GM23338 (cell line): ENCODE data around the gene NEURL3.

Experiments used
- CTCF ChIP-seq, 2 experiments: fragments of 200-600 bp in 1 of 2; sonication (generic) in 1 of 2; conservative IDR thresholded peaks; 2 replicates each; pipeline versions ENCODE4 v1.5.1 to v1.6.1; 2016 to 2017; ENCODE audit warnings: antibody characterized with exemption in 2 of 2, low read depth in 2 of 2, mild to moderate bottlenecking in 2 of 2, moderate library complexity in 1 of 2
- EZH2 ChIP-seq: fragments of 200-600 bp; sonication (generic); IDR thresholded peaks from one replicate; pipeline ENCODE4 v1.8.0; 2017; ENCODE audit warnings: antibody characterized with exemption, mild to moderate bottlenecking, low read depth; ENCODE audit not compliant: unreplicated experiment
- EZH2phosphoT487 ChIP-seq: fragments of 200-600 bp; sonication (generic); IDR thresholded peaks from one replicate; pipeline ENCODE4 v1.8.1; 2018; ENCODE audit warnings: antibody characterized with exemption; ENCODE audit not compliant: unreplicated experiment
- NANOG ChIP-seq: IDR thresholded peaks from 2 replicates; pipeline ENCODE4 v1.6.1; 2016; ENCODE audit warnings: antibody characterized with exemption, borderline replicate concordance
- POLR2AphosphoS5 ChIP-seq: IDR thresholded peaks from 2 replicates; pipeline ENCODE4 v1.6.1; 2016; ENCODE audit warnings: antibody characterized with exemption, low read depth
- REST ChIP-seq: IDR thresholded peaks from one replicate; pipeline ENCODE4 v1.6.1; 2018; ENCODE audit warnings: antibody characterized with exemption; ENCODE audit not compliant: unreplicated experiment

DNA sequence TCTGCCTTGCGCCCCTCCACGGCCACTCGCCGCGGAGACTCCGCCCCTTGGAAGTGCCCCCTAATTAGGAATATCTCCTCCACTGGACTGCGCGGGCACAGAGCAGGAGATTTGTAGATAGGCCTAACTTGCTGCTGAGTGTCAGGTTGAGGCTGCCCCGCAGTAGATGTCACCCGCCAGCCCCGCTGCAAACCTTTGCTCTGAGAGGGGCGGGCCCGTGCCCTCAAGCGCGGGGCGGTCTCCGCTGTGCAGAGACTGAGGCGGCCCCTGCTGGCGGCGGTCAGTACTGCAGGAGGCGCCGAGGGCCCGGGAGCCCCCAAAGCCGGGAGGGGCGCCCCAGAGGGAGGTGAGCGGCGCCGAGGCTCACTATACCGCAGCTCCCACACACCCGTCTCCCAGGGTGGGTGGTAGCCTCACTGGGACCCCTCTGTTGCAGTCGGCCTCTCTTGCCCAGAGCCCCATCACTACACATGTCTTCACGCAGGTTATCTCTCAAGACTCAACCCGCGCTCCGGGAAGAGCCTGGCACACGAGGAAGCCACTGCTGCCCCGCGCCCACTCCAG, 2.9 kb upstream of the NEURL3 start:
- peak; percentile 80 to 87 for TF ChIP-seq CTCF (conservative IDR thresholded peaks at IDR 0.05; ENCODE audit: low read depth in 2 of 2)
- TF ChIP-seq EZH2phosphoT487 = no peak
- TF ChIP-seq REST = no peak
- no peak for TF ChIP-seq POLR2AphosphoS5
- TF ChIP-seq NANOG = no peak
- no peak for TF ChIP-seq EZH2
